PC-9 (cell line): ENCODE results near the gene AKAP13. TPM values are rescaled to one million over a fixed set of nuclear protein-coding genes. Genes with fewer than 3 reads are reported as not detected.
A peak's percentile ranks its signal among the peaks of the same experiment; 100 is the strongest.

Experiments
- BruUV-seq: library from RNA; stranded (reverse); fragments of 400-500 nt; replicated peaks from 2 replicates; lab custom pipeline; 2021; lab: Mats Ljungman, UMichigan
- CTCF ChIA-PET: fragments of 300-600 bp; sonication (Branson Sonifier 250); formaldehyde crosslinking; loops from one replicate; lab custom pipeline; 2022; ENCODE audit warnings: antibody characterized with exemption; lab: Charles Lee
- POLR2A ChIA-PET: fragments of 300-600 bp; sonication (Branson Sonifier 250); formaldehyde crosslinking; loops from one replicate; lab custom pipeline; 2022; ENCODE audit warnings: antibody characterized with exemption; ENCODE audit not compliant: unreplicated experiment; lab: Charles Lee
- DNase-seq, 2 experiments: peaks; one replicate each; pipeline versions ENCODE4 v3.0.0 to v3.0.0-alpha.2; 2015 to 2022; ENCODE audit warnings: mixed read lengths in 1 of 2
- H2AFZ ChIP-seq: fragments of 200-600 bp; sonication (generic); 2 replicates; pipeline ENCODE4 v1.8.1; 2017; ENCODE audit warnings: antibody characterized with exemption
- H3F3A ChIP-seq: fragments of 200-600 bp; sonication (generic); 2 replicates; pipeline ENCODE4 v1.8.1; 2017; ENCODE audit warnings: antibody characterized with exemption, mild to moderate bottlenecking, low read depth; ENCODE audit not compliant: insufficient read depth
- H3K27ac ChIP-seq: fragments of 200-600 bp; sonication (generic); 2 replicates; pipeline ENCODE4 v1.6.1; 2016; ENCODE audit warnings: mixed run types
- H3K27me3 ChIP-seq: fragments of 200-600 bp; sonication (generic); 2 replicates; pipeline ENCODE4 v1.6.1; 2016; ENCODE audit warnings: low read depth, mixed run types; ENCODE audit not compliant: insufficient read depth
- H3K36me3 ChIP-seq: fragments of 200-600 bp; sonication (generic); 2 replicates; pipeline ENCODE4 v1.6.1; 2016; ENCODE audit warnings: low read depth, mixed run types
- H3K4me1 ChIP-seq: fragments of 200-600 bp; sonication (generic); replicated peaks from 2 replicates; pipeline ENCODE4 v1.6.1; 2016; ENCODE audit warnings: mixed run types; ENCODE audit not compliant: insufficient read depth
- H3K4me2 ChIP-seq: fragments of 200-600 bp; sonication (generic); 2 replicates; pipeline ENCODE4 v1.6.1; 2017; ENCODE audit warnings: mixed run types
- H3K4me3 ChIP-seq: fragments of 200-600 bp; sonication (generic); 2 replicates; pipeline ENCODE4 v1.6.1; 2016; ENCODE audit warnings: mixed run types
- H3K79me2 ChIP-seq: fragments of 200-600 bp; sonication (generic); 2 replicates; pipeline ENCODE4 v1.6.1; 2017; ENCODE audit warnings: low read depth, mixed run types
- H3K9me2 ChIP-seq: fragments of 200-600 bp; sonication (generic); 2 replicates; pipeline ENCODE4 v1.8.1; 2017; ENCODE audit warnings: mild to moderate bottlenecking; ENCODE audit not compliant: insufficient read depth
- H3K9me3 ChIP-seq: fragments of 200-600 bp; sonication (generic); 2 replicates; pipeline ENCODE4 v1.8.1; 2016; ENCODE audit warnings: low read depth; ENCODE audit not compliant: insufficient read depth
- H4K20me1 ChIP-seq: fragments of 200-600 bp; sonication (generic); 2 replicates; pipeline ENCODE4 v1.8.1; 2017; ENCODE audit not compliant: insufficient read depth
- EZH2 ChIP-seq: fragments of 200-600 bp; sonication (generic); IDR thresholded peaks from 2 replicates; pipeline ENCODE4 v1.8.0; 2017; ENCODE audit warnings: antibody characterized with exemption, low read depth
- intact Hi-C: fragments of 100-400 bp; cut with micrococcal nuclease; formaldehyde crosslinking; loops from one replicate; pipeline ENCODE4 v1.10.0; 2022; ENCODE audit not compliant: unreplicated experiment
- total RNA-seq: library from RNA; stranded (reverse); gene quantifications from 2 replicates; pipeline ENCODE4 v1.2.3, GENCODE V29; 2021
- TF ChIP-seq, protein P1 (sequence below): fragments of 200-600 bp; sonication (generic); conservative IDR thresholded peaks from 2 replicates; pipeline ENCODE4 v1.6.1; 2017; ENCODE audit warnings: mixed run types, antibody characterized with exemption, mild to moderate bottlenecking, moderate library complexity

AKAP13 gene
- total RNA-seq, 1 experiment from 2014 or later = 82.5 TPM

DNA sequence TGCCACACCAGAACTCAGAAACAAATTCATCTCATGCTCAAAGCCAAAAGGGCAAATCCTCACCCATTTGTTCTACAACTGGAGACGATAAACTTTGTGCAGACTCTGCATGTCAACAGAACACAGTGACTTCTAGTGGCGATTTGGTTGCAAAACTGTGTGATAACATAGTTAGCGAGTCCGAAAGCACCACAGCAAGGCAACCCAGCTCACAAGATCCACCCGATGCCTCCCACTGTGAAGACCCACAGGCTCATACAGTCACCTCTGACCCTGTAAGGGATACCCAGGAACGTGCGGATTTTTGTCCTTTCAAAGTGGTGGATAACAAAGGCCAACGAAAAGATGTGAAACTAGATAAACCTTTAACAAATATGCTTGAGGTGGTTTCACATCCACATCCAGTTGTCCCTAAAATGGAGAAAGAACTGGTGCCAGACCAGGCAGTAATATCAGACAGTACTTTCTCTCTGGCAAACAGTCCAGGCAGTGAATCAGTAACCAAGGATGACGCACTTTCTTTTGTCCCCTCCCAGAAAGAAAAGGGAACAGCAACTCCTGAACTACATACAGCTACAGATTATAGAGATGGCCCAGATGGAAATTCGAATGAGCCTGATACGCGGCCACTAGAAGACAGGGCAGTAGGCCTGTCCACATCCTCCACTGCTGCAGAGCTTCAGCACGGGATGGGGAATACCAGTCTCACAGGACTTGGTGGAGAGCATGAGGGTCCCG lies 199.7 kb downstream of the AKAP13 start:
- H3K9me3 ChIP-seq = no peaks in the 10 kb centered on the region
- BruUV-seq = no TSS peak
- CTCF ChIA-PET = interaction anchor here (0.5 kb wide), 1 partner anchor 41 kb away, joined by 8 read pairs; no protein-coding TSS in a partner anchor
- H3F3A ChIP-seq = peaks cover 20% of the 10 kb centered on the region; the same call in 1 of the 2 replicates
- 0 out of 2 replicates have a peak, but pooled peaks cover 12% of the 10 kb centered on the region for H3K36me3 ChIP-seq
- intact Hi-C loops = loop anchor here (5.0 to 10.0 kb wide), 3 partner anchors 88 to 995 kb away; no protein-coding TSS in a partner anchor
- TF ChIP-seq, protein P1, sequence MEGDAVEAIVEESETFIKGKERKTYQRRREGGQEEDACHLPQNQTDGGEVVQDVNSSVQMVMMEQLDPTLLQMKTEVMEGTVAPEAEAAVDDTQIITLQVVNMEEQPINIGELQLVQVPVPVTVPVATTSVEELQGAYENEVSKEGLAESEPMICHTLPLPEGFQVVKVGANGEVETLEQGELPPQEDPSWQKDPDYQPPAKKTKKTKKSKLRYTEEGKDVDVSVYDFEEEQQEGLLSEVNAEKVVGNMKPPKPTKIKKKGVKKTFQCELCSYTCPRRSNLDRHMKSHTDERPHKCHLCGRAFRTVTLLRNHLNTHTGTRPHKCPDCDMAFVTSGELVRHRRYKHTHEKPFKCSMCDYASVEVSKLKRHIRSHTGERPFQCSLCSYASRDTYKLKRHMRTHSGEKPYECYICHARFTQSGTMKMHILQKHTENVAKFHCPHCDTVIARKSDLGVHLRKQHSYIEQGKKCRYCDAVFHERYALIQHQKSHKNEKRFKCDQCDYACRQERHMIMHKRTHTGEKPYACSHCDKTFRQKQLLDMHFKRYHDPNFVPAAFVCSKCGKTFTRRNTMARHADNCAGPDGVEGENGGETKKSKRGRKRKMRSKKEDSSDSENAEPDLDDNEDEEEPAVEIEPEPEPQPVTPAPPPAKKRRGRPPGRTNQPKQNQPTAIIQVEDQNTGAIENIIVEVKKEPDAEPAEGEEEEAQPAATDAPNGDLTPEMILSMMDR = no peak
- no peak for TF ChIP-seq EZH2
- peaks cover 39% of the 10 kb centered on the region for H3K4me1 ChIP-seq
- POLR2A ChIA-PET = no interaction called here
- H3K9me2 ChIP-seq = no peaks in the 10 kb centered on the region
- no peak overlapping the region for H3K4me3 ChIP-seq
- peak in 1 of 2 experiments; percentile 1 for DNase-seq
- no peak overlapping the region for H3K4me2 ChIP-seq
- H3K79me2 ChIP-seq = peaks cover 12% of the 10 kb centered on the region
- H4K20me1 ChIP-seq = no peaks in the 10 kb centered on the region
- H2AFZ ChIP-seq = no peak overlapping the region
- no peaks in the 10 kb centered on the region for H3K27me3 ChIP-seq
- H3K27ac ChIP-seq = no peak overlapping the region

DNA sequence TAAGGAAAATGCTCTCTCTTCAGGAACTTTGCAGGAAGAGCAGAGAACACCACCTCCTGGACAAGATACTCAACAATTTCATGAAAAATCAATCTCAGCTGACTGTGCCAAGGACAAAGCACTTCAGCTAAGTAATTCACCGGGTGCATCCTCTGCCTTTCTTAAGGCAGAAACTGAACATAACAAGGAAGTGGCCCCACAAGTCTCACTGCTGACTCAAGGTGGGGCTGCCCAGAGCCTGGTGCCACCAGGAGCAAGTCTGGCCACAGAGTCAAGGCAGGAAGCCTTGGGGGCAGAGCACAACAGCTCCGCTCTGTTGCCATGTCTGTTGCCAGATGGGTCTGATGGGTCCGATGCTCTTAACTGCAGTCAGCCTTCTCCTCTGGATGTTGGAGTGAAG lies 200.5 kb downstream of the AKAP13 start:
- H4K20me1 ChIP-seq = no peaks in the 10 kb centered on the region
- H3K4me1 ChIP-seq = peaks cover 40% of the 10 kb centered on the region
- H3K4me3 ChIP-seq = no peak overlapping the region
- intact Hi-C loops = loop anchor here (5.0 to 10.0 kb wide), 3 partner anchors 89 to 996 kb away; no protein-coding TSS in a partner anchor
- ChIA-PET POLR2A (no interaction called here), CTCF (no interaction called here)
- DNase-seq = peak in 1 of 2 experiments; percentile 23
- peaks cover 20% of the 10 kb centered on the region; the same call in 1 of the 2 replicates for H3F3A ChIP-seq
- no peak overlapping the region for H3K27ac ChIP-seq
- H3K36me3 ChIP-seq = 0 out of 2 replicates have a peak, but pooled peaks cover 12% of the 10 kb centered on the region
- peaks cover 19% of the 10 kb centered on the region for H3K79me2 ChIP-seq
- no peak for TF ChIP-seq EZH2
- TF ChIP-seq, protein P1 = no peak
- H2AFZ ChIP-seq = no peak overlapping the region
- H3K9me2 ChIP-seq = no peaks in the 10 kb centered on the region
- no peaks in the 10 kb centered on the region for H3K27me3 ChIP-seq
- no TSS peak for BruUV-seq
- no peak overlapping the region for H3K4me2 ChIP-seq
- no peaks in the 10 kb centered on the region for H3K9me3 ChIP-seq

DNA sequence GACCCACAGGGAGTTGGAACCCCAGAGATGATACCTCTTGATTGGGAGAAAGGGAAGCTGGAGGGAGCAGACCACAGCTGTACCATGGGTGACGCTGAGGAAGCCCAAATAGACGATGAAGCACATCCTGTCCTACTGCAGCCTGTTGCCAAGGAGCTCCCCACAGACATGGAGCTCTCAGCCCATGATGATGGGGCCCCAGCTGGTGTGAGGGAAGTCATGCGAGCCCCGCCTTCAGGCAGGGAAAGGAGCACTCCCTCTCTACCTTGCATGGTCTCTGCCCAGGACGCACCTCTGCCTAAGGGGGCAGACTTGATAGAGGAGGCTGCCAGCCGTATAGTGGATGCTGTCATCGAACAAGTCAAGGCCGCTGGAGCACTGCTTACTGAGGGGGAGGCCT lies 201.1 kb downstream of the AKAP13 start:
- Histone ChIP-seq H4K20me1 (no peaks in the 10 kb centered on the region), H3K9me3 (no peaks in the 10 kb centered on the region), H3K4me2 (no peak overlapping the region), H3K36me3 (0 out of 2 replicates have a peak, but pooled peaks cover 12% of the 10 kb centered on the region), H3K9me2 (no peaks in the 10 kb centered on the region), H3F3A (peaks cover 20% of the 10 kb centered on the region; the same call in 1 of the 2 replicates), H3K27ac (0 out of 2 replicates have a peak overlapping the region, but pooled peaks have one; percentile 83), H3K4me1 (peaks cover 40% of the 10 kb centered on the region), H3K27me3 (no peaks in the 10 kb centered on the region), H3K4me3 (no peak overlapping the region), H2AFZ (no peak overlapping the region), H3K79me2 (peaks cover 26% of the 10 kb centered on the region)
- ChIA-PET CTCF (no interaction called here), POLR2A (no interaction called here)
- TF ChIP-seq, protein P1 = no peak
- TF ChIP-seq EZH2 = no peak
- BruUV-seq = no TSS peak
- no peak for DNase-seq
- intact Hi-C loops = loop anchor here (5.0 to 10.0 kb wide), 3 partner anchors 89 to 997 kb away; no protein-coding TSS in a partner anchor
